Vagina (tissue), 2 donors: ENCODE data around the gene FIGN.

Source experiments
- CTCF ChIP-seq, 3 experiments: fragments of 450-650 bp in 2 of 3; fragments of 200-600 bp in 1 of 3; sonication (generic) in 1 of 3; IDR thresholded peaks; one replicate each; pipeline ENCODE4 v1.5.1; 2017 to 2019; ENCODE audit warnings: antibody characterized with exemption in 3 of 3, mild to moderate bottlenecking in 2 of 3, moderate library complexity in 2 of 3
- POLR2A ChIP-seq, 2 donors: fragments of 450-650 bp; IDR thresholded peaks; one replicate each; pipeline ENCODE4 v1.6.1; 2017; ENCODE audit warnings: antibody characterized with exemption in 2 of 2, mild to moderate bottlenecking in 2 of 2, moderate library complexity in 2 of 2
- POLR2AphosphoS5 ChIP-seq, 2 donors: sonication (generic); formaldehyde crosslinking; IDR thresholded peaks; one replicate each; pipeline ENCODE4 v1.9.0; 2017; ENCODE audit warnings: antibody characterized with exemption in 2 of 2, mild to moderate bottlenecking in 2 of 2, low read depth in 1 of 2; ENCODE audit not compliant: insufficient read depth in 1 of 2

DNA sequence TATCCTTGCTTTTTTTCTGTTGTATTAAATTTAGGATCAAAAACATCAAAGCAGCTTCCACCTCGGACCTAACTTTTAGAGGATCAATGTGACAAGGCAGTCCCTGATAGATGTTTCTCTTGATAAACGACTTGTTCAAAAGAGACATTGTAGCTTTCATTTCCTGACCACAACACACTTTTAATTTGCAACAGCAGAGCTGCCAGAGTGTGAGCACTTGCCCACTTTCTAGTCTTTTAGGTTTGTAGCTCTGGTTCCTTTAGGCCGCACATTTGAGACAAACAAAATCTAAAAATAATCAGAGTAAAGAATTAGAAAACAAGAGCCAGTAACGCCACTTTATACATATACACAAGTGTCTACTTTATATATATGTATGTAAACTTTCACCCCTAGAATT is 3.1 kb downstream of the FIGN start:
- TF ChIP-seq CTCF (IDR thresholded peaks at IDR 0.05), result no peak
- no peak for TF ChIP-seq POLR2AphosphoS5 (IDR thresholded peaks at IDR 0.05; ENCODE audit: insufficient read depth in 1 of 2, low read depth in 1 of 2)
- no peak for TF ChIP-seq POLR2A (IDR thresholded peaks at IDR 0.05)
